ENCODE measurements around the gene RRAD.
A peak's percentile ranks its signal among the peaks of the same experiment; 100 is the strongest.

The RRAD gene

DNA sequence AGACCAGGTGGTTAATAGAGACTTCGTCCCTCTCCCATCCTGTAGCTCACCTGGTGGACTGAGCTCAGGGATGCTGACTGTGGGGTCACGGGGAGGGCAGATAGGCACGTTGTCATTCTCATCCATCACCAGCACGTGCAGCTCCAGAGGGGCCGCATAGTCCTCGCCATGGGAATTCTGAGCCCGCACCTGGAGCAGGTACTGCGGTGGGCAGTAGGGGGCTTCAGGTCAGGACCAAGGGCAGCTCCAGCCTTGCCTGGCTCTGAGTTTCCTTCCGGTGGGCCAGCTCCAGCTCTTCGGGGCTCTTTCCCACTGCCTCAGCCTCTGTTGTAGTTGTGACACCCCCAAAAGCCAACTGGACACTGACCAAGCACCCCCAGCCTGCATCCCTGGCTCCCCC is 12.3 kb downstream of the RRAD start:
- DNase-seq, result no peak

DNA sequence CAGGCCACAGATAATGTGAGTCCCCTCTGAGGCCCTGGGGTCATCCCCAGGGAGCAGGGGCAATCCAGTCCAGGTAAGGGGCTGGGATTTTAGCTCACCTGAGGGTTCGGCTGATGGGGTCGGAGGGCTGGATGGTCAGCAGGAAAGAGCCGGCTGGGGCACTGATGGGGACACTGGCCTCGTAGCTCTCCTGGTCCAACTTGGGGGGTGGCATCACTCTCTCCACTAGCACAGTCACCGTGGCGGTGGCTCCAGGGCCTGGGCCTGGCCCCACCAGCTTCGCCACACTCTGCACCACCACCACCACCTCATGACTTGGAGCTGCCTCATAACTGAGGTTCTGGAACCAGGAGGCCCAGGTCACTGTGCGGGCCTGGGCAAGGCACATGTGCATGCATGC is 13.5 kb downstream of the RRAD start:
- no peak for DNase-seq

DNA sequence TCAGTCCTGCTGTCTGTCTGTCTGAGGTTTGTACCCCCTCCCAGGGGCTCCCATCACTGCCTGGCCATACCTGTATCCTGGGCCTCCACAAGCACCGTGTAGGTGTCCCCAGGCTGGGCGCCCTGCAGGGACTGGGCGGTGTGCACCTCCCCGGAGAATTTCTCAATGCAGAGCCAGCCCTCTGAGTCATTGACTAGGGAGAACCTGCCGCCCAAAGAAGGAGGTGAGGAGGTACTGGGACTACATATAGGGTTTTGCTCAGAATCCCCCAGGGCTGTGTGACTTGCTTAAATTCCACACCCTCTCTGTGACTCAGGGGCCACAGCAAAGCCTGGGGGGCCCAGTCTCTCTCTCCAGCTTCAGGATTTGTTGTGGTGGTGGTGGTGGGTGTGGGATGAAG is 14.2 kb downstream of the RRAD start:
- no peak for DNase-seq

DNA sequence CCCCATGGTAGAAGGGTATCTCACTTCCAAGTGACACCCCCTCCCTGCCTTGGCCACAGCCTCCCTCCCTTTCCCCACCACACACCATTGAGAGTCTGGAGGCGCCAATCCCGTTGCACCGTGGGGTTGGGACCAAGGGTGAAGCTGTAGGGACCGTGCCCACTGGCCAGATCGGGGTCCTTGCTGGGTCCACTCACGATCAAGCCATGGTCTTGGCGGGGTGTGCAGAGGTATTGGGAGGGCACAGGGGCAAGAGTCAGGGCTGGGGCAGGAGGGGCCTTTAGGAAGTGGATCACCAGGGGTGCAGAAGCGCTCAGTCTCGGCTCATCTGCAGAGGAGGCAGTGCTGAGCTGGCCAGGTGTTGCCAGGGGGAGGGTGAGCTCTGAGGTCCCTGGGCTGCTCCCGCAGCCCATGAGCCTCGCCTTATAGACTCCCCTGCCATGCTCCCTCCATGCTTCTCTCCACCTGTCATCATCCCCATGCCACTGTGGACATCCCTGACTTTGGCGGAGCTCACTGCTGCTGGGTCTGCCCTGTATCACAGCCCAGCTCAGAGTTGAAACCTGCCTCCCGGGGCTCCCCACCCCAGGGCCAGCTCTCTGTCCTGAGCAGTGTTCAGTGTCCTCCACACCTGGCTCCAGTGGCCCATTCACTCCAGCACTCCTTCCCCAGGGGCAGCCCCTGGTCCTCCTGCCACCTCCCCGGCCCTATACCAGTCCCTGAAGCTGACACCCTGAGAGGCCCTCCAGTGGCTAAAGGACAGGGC is 15.0 kb downstream of the RRAD start:
- no peak for DNase-seq

DNA sequence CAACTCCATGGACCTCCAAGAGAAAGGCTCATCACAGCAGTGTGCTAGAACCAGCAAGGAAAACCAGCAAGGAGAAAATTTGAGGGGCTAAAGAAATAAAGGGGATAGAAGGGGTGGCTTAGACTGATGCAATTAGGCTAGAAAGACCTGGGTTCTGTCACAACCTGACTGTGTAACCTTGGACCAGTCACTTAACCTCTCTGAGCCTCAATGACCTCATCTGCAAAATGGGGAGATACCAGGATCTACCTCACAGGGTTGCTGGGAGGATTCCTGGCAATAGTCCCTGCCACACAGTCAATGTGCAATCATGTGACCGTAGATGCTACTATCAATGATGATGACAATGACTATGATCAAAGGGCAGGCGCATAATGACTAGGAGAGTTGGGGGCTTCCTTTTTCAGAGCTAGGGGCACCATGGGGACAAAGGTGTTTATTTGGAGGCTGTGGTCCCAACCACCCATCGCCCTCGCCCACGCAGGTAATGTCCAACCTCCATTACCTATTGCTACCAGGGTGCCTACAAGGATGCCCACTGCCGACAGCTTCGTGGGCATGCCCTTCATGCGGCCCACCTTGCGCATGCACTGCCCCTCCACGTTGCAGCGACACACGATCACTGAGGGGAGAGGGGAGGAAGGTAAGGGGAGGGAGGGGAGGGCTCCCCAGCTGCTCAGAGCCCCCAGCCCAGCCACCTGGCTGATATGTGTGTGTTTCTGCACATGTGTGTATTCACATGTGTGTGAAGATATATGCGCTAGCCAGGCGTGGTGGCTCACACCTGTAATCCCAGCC is 16.4 kb downstream of the RRAD start:
- DNase-seq, result no peak

DNA sequence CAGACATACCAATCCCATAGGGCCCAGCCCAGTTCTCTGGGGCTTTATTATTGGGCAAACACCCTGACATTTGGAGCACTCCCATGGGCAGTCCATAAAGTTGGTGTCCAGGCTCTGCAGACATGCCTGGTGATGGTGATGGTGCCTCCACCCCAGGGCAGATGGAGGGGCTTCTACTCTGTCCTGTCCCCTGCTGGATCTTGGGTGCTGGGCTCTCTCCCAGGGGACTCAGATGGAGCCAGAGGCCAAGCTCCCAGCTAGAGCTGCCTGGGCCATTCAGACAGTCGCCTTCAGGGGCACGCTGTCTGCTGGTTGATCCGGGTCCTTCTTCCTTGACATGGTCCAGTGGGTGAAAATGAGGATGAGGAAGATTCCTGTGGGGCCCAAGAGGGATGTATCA is 17.2 kb downstream of the RRAD start:
- DNase-seq, result no peak

DNA sequence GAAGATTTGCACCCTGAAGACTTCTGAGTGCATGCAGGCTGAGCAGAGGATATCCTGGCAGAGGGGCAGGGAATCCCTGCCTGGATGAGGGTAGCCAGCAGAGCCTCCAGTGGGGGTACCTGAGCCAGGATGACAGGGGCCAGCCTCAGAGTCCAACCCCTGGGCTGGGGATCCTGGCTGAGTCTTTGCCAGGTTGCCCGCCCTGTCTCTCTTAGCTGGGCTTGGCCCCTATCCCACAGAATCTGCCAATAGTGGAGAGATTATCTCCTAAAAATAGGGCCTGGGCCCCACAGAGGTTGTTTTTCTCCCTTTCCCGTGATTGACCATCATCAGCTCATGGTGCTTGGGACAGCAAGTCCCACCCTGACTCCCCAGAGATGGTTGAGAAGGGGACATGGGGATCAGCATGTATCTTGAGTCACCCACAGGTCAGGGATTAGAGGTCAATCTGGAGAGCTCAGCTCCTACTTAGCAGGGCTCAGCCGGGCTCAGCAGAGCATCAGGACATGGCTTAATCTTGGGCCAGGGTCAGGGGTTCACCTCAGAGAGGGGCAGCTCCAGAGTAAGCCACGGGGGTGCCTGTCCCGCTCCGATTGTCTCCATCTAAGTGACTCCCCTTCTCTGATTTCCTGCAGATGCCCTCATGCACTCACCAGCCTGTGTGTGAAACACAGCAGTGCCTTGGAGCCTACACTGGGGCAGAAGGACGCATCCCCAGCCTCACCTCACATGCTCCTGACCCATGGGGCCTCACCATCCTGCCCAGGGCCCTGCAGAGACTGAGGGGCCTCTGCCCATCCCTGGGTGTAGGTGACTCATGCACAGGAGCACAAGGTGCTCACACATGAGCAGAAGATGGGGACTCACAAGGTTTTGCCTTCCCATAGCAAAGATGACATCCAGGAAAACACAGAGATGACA is 18.2 kb downstream of the RRAD start:
- no peak for DNase-seq

DNA sequence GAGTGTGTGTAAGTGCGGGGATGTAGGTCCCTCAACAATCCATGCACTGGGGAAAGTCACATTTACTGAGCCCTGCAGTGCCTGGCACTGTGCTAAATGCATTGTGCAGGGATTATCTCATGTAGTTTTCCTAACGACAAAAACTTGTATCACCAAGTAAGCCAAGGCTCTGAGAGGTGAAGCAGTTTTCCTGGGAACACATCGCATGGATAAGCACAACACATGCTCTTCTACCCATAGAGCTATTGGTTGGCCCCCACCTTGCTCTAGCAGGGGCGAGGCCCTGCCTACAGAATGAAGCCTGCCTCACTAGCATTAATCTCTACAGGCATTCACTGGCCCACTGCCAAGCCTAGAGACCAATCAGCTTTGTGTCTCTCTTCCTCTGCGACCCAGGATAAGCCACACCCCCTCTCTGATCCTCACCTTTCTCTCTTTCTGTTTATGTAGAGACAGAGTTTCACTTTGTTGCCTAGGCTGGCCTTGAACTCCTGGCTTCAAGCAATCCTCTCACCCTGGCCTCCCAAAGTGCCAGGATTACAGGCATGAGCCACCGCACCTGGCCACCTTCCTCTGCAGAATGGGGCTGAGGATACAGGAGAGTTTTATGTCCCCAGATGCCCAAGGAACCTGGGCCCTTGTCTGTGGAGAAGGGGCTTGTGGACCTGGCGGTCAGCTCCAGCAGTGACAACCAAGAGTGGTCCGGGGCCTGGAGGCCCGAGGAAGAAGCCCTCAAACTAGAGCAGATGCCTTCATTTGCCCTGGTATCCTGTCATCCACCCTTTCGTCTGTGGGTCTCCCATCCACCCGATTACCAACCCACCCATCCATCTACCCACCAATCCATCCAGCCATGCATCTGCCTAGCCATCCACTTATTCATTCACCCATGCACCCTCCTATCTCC is 19.4 kb downstream of the RRAD start:
- peak; percentile 32 for DNase-seq

DNA sequence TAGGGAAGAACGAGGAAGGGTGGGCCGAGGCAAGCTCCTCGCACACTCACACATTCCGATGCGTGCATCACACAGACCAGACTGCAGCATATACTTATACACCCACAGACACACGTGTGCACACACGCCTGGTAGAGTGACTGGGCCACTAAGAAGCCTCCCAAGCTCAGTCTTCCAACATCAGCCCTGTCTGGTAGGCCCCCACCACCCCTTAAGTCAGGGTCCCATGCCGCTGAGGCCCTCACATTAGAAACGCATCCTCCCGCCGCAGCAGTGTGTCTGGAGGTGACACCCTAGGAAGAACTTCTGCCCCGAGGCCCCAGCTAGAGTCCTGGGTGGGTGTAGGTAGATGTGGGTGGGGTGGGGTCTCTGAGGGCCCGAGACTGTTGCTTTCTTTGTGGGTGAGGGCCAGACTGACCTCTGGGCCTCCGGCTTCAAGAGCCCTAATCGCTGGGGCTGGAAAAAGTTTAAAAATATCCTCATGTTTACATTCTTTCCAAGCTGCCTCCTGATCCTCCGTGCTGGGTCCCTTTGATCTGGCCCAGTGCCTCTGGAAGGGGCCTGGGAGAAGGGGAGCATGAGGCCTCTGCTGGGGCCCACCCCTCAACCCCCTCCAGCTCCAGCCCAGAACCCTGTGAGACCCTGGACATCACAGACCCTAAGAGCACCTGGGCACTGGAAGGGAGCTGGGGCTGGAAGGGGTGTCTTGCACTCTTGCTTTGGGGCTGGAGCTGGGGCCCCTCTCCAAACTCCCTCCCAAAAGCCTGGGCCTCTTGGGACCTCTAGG is 20.3 kb downstream of the RRAD start:
- DNase-seq, result no peak

DNA sequence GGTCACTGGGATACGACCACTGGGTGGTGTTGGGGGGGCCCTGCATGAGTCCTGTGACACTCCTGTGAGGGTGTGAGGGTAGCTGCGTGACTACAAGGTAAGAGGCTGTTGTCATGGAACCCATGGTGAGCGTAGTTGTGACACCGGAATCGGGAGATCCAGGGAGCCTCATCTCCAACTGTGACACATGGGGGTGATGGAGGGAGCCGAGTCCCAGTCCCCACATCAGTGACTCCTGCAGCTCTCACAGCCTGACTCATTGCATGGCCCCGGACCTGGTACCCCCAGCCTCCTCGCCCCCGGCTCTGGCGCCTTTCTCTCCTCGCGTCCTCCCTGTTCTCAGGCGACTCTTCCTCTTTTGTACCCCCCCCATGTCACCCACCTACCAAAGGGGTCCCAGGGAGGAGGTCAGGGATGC is 20.9 kb downstream of the RRAD start:
- DNase-seq, result no peak

DNA sequence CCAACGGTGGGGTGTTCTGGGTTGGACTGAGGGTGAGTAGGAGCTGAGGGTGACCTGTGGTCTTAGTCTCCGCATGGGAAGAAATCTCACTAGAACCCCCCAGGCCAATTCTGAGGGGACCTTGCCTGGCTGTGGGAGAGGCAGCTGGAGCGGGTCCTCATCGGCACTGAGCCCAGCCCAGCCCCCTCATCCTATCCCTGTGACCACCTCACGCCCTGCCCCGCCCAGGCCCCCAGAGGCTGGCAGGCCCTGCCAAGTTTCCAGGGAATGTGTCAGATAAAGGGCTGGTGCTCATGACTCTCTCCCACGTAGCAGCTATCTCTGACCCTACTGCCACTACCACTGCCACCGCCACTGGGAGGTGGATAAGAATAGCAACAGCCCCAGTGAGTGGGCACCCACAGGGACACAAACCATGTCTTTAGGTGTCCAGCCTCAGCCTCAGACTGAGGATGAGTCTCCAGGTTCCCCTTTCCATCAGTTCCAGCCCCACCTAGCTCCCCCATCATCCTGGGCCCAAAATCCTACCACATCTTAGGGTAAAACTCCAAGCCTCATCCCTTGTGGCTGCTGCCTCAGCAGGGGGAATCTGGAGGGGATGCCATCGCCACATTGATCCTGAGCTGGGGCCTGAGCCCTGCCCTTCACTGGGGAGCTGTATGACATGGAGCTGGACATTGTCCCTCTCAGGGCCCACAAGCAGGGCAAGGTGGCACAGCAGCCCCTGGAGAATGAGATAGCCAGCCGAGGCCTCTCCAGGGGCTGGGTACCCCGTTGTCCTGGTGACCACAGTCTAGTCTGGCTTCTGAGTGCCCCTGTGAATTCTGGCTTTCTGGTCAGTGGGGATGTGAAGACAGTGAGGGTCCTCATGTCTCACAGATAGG is 21.5 kb downstream of the RRAD start:
- no peak for DNase-seq

DNA sequence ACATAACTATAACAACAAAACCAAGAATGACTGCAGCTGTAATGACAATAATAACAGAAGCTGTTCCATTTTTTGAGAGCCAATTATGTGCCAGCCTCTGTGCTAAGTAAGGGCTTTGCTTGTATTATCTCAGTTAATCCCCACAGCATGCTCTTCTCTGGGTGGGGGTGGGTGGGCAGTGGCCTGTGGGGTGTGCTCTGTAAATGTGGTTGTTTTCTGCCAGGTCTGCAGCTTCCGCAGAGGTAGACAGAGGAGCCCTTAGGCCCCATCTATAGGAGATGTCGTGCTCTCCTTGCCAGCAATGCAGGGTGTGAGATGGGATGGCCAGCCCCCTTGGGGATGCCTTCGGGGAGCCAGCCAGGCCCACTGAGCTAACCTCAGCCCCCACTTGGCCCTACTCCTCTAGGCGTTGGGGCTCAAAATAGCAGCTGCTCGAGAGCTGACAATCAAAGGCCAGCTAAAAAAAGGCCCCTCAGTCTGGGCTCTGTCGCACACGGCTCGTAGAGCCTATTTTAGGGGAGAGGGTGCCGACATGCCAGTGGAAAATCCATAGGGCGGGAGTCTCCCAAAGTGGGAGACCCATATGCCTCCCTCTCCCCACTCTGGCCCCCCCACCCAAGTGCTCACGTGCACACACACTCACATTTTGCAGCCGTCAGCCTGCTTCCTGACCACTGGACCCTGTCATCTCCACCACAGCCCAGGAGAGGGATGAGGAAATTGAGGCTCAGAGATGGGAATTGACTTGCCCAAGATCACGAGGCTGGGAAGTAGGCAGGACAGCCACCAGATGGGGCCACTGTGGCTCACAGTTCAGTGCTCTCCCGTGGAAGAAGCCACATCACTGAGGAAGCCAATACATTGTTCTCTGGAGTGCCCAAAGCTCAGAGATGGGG is 22.4 kb downstream of the RRAD start:
- no peak for DNase-seq

DNA sequence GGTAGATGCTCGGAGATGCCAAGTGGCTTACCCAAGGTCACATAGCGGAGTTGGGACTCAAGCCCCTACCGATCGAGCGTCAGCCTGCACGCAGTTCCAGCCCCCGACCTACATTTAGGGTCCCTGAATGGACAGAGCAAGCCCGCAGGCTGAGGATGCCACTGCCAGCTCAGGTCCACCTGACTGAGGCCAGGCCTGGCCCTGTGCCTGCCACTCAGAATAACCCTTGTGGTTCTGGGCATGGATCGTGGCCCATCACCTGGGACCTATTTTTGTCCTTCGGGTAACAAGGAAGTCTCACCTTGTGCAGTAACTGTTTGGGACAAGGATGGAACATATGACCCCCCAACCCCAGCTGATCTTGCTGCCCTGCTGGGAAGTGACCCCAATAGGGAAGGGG is 23.7 kb downstream of the RRAD start:
- DNase-seq, result no peak

DNA sequence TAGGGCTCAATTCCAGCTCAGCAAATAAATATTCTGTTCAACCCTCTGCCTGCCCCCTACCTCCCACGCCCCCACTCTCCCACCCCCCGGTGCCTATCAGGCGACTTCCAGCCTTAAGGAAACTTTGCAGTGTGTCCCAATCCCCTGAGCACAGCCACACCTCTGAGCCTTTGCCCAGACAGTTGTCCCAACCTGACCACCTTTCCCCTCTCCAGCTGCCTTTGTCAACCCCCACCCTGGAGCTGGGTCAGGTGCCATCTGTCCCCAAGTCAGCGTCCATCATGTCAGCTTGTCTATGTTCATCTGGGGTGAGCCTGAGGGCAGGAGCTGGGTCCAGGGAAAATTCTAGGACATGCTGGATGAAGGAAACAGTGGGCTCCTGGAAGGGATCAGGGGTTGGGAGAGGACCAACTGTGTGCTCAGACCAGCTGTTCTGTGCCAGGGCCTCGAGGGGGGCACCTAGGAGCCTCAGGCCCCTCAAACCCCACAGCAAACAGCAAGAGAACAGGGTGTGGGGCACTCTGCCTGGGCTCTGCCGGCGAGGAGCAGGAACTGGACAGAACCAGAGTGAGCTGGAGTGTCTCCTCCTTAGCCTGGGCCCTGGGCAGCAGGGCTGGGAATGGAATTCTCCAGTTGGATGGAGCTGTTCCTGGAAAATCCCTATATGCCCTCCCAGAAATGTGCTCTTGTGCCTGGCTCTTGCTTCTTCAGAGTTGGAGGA is 24.5 kb downstream of the RRAD start:
- DNase-seq, result no peak

DNA sequence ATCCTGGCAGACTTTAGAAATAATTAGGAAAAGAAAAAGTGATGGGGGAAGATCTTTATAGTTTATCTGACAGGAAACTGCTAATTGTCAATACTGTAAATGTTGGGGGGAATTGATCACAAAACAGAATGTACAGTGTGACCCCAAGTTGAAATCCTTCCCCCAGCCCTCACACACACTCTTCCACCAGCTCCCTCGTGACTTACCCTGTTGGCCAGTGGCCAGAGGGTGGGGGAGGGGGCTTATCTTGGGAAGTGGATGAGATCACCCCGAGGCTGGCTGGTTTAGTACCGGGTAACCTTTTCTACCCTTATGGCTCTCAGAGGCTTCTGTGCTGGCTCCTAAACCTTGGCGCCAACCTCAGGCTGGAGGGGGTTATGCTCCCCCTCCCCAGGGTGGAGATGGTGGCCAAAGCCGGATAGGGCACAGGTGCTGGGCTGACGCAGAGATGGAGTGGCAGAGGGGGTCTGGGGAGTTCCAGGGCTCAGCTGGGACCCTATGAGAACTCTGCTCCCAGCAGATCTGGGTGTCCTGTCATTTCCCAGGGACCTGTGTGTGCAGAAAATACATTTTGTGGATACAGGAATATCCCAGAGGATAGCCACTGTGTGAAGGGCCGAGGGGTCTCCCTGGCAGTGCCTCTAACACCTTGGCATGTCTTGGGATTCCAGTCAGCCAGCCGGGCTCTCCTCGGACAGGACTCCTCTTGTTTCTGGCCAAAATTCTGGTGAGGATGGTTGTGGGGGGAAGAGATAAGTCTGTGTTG is 25.2 kb downstream of the RRAD start:
- DNase-seq, result no peak

DNA sequence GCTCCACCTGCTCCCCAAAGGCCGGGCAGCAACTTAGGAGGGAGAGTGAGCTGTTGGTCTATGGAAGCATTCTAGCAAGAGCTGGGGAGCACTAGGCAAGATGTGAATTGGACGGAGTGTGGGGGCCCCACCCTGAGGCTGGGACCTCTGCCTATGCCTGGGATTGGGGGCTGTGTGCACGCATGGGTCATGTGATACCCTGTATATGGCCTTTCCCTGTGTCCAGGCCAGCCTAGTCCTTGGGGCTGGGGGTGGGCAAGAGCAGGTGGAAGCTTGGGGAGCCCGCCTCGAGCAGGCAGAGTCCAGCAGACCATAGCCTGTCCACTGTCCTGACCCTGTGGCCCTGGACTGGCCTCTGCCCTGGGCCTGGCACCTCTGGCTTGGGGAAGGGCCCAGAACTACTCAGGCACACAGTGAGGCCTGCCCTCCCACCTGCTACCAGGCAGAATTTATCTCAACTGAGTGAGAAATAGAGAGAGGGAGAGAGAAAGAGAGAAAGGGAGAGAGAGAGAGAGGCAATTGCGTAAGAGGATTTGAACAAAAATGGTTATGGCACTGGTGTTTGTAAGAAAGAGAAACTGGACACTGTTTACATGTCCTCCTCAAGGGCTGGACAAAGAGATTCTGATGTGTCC is 25.9 kb downstream of the RRAD start:
- no peak for DNase-seq

DNA sequence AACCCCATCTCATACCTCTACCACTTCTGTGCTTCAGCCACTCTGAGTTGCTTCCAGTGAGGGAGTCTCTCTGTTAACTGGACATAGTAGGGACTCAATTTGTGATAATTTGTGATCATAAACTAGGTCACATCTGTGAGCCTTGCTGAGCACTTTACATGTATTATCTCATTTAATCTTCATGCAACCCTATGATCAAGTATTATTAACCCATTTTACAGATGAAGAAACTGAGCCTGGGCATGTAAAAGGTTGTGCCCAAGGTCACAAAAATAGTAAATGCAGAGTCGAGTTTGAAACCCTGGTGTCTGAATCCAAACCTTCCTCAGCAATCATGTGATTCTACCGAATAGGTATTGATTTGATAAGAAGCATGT is 26.4 kb downstream of the RRAD start:
- no peak for DNase-seq
